ENCODE measurements around the gene GRM7. TPM values are rescaled to one million over a fixed set of nuclear protein-coding genes. Genes with fewer than 3 reads are reported as not detected.

GRM7 gene
- total and polyA plus RNA-seq, 12 donors: 0.27 to 7.8 (median 3.2) TPM; not detected in 3

GRCh38 chr3:7282988-7283387 lies 422.1 kb downstream of the GRM7 start:
- intact Hi-C loops (cut with DNase I): loop anchor here in 1 of 2 donors (10.0 kb wide), 1 partner anchor 262 kb away; no protein-coding TSS in a partner anchor
- Histone ChIP-seq H3K9me3 (replicated peaks in 1 of 3) (no peaks in the 10 kb centered on the region), H3K4me1 (replicated peaks in 1 of 2) (no peaks in the 10 kb centered on the region), H3K36me3 (replicated peaks in 1 of 2) (no peaks in the 10 kb centered on the region), H3K27me3 (no peaks in the 10 kb centered on the region), H3K27ac (no peak overlapping the region), H3K4me3 (no peak overlapping the region)
- WGBS, 4 donors: 66 to 81% (median 76%) methylated on average over 4 of the region's 4 CpGs
- no peak for DNase-seq
- TF ChIP-seq CTCF (IDR thresholded peaks at IDR 0.05) (no peak), POLR2A (IDR thresholded peaks at IDR 0.05) (no peak)

GRCh38 chr3:7285505-7285904 lies 424.6 kb downstream of the GRM7 start:
- Histone ChIP-seq H3K27me3 (no peaks in the 10 kb centered on the region), H3K9me3 (replicated peaks in 1 of 3) (no peaks in the 10 kb centered on the region), H3K27ac (no peak overlapping the region), H3K4me1 (replicated peaks in 1 of 2) (no peaks in the 10 kb centered on the region), H3K36me3 (replicated peaks in 1 of 2) (no peaks in the 10 kb centered on the region), H3K4me3 (no peak overlapping the region)
- DNase-seq: peak in 5 of 7 donors; percentile 37 to 57 (median 53)
- 48 to 59% (median 51%) methylated on average over 3 of the region's 3 CpGs for WGBS, 4 donors
- no peak for TF ChIP-seq POLR2A (IDR thresholded peaks at IDR 0.05)
- peak in 5 of 6 experiments; percentile 30 to 52 (median 45) for TF ChIP-seq CTCF (IDR thresholded peaks at IDR 0.05)
- intact Hi-C loops (cut with DNase I): loop anchor here (5.0 to 10.0 kb wide), 2 partner anchors 259 to 262 kb away; no protein-coding TSS in a partner anchor

- 67 to 80% (median 72%) methylated on average over 3 of the region's 3 CpGs for WGBS, 4 donors
- no peaks in the 10 kb centered on the region for H3K36me3 ChIP-seq (replicated peaks in 1 of 2)
- H3K27ac ChIP-seq: no peak overlapping the region
- no peak for TF ChIP-seq POLR2A (IDR thresholded peaks at IDR 0.05)
- no peak for TF ChIP-seq CTCF (IDR thresholded peaks at IDR 0.05)
- no peak overlapping the region for H3K4me3 ChIP-seq
- no peaks in the 10 kb centered on the region for H3K27me3 ChIP-seq
- no peaks in the 10 kb centered on the region for H3K9me3 ChIP-seq (replicated peaks in 1 of 3)
- DNase-seq: no peak
- intact Hi-C loops (cut with DNase I): loop anchor here (5.0 to 10.0 kb wide), 2 partner anchors 257 to 259 kb away; no protein-coding TSS in a partner anchor
- no peaks in the 10 kb centered on the region for H3K4me1 ChIP-seq (replicated peaks in 1 of 2)
Observed at GRCh38 chr3:7288133-7288532, 427.2 kb downstream of the GRM7 start.

- TF ChIP-seq CTCF (IDR thresholded peaks at IDR 0.05) (no peak), POLR2A (IDR thresholded peaks at IDR 0.05) (no peak)
- WGBS, 4 donors: 61 to 79% (median 74%) methylated on average over 1 of the region's 1 CpG
- intact Hi-C loops (cut with DNase I): loop anchor here (5.0 to 10.0 kb wide), 2 partner anchors 256 to 258 kb away; no protein-coding TSS in a partner anchor
Observed at GRCh38 chr3:7289121-7289520, 428.2 kb downstream of the GRM7 start.

More at GRCh38 chr3:7289121-7289520, 428.2 kb downstream of the GRM7 start:
- DNase-seq: no peak
- Histone ChIP-seq H3K27me3 (no peaks in the 10 kb centered on the region), H3K4me1 (replicated peaks in 1 of 2) (no peaks in the 10 kb centered on the region), H3K9me3 (replicated peaks in 1 of 3) (no peaks in the 10 kb centered on the region), H3K4me3 (no peak overlapping the region), H3K36me3 (replicated peaks in 1 of 2) (no peaks in the 10 kb centered on the region), H3K27ac (no peak overlapping the region)

Measured in adrenal gland (tissue), 12 donors.